Lower leg skin (tissue), 3 donors: ENCODE measurements around the gene MOXD1.

Source experiments
- CTCF ChIP-seq, 3 donors: fragments of 450-650 bp; IDR thresholded peaks; one replicate each; pipeline ENCODE4 v1.5.1; 2016; ENCODE audit warnings: antibody characterized with exemption in 3 of 3, mild to moderate bottlenecking in 3 of 3, moderate library complexity in 2 of 3
- POLR2A ChIP-seq, 2 donors: fragments of 450-650 bp; IDR thresholded peaks; one replicate each; pipeline ENCODE4 v1.6.1; 2016 to 2017; ENCODE audit warnings: antibody characterized with exemption in 2 of 2, mild to moderate bottlenecking in 1 of 2, moderate library complexity in 1 of 2

- TF ChIP-seq CTCF (IDR thresholded peaks at IDR 0.05), result no peak
- TF ChIP-seq POLR2A (IDR thresholded peaks at IDR 0.05), result no peak
Observed at GRCh38 chr6:132446855-132447241, 45.6 kb upstream of the MOXD1 start.
